ENCODE data around the gene MYO1A. TPM values are rescaled to one million over a fixed set of nuclear protein-coding genes. Genes with fewer than 3 reads are reported as not detected.

MYO1A gene
- total RNA-seq, 1 experiment from 2014 or later: 0.31 TPM

DNA sequence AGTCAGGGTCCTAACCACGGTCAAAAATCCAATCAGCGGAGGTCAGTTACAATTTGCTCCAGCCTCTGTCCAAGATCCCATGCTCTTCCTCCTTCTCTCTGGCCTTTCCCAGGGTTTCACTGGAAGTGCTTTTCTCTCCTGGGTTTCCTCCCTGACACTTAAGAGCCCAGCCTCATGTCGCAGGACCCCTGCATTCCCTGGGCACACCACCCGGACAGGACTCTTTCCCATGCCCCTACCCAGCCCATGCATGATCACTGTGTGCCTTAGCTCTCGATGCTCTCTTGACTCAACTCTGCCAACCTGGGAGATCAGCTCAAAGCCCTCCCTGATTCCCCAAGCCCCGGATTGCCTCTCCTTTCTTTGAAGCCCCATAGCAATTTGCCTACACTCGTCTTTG is 18.1 kb downstream of the MYO1A start:
- BruUV-seq (replicated peaks): no TSS peak
- TF ChIP-seq, protein P1, sequence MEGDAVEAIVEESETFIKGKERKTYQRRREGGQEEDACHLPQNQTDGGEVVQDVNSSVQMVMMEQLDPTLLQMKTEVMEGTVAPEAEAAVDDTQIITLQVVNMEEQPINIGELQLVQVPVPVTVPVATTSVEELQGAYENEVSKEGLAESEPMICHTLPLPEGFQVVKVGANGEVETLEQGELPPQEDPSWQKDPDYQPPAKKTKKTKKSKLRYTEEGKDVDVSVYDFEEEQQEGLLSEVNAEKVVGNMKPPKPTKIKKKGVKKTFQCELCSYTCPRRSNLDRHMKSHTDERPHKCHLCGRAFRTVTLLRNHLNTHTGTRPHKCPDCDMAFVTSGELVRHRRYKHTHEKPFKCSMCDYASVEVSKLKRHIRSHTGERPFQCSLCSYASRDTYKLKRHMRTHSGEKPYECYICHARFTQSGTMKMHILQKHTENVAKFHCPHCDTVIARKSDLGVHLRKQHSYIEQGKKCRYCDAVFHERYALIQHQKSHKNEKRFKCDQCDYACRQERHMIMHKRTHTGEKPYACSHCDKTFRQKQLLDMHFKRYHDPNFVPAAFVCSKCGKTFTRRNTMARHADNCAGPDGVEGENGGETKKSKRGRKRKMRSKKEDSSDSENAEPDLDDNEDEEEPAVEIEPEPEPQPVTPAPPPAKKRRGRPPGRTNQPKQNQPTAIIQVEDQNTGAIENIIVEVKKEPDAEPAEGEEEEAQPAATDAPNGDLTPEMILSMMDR (IDR thresholded peaks at IDR 0.05; ENCODE audit: unreplicated experiment): no peak
- peaks cover 7% of the 10 kb centered on the region for H3K4me1 Mint-ChIP-seq (ENCODE audit: low read depth, unreplicated experiment)
- H3K4me3 Mint-ChIP-seq (ENCODE audit: low read depth, unreplicated experiment): no peak overlapping the region
- H3K27ac Mint-ChIP-seq (ENCODE audit: unreplicated experiment): no peak overlapping the region
- peaks cover 59% of the 10 kb centered on the region for H3K27me3 Mint-ChIP-seq (ENCODE audit: unreplicated experiment)
- CTCF ChIA-PET: interaction anchor here (1.0 to 1.5 kb wide), 3 partner anchors 29 to 80 kb away, joined by 3 to 11 read pairs (median 4); partner anchors contain the start of gene STAT6
- no peaks in the 10 kb centered on the region for H3K36me3 Mint-ChIP-seq (ENCODE audit: insufficient read depth, unreplicated experiment)
- H3K9me3 Mint-ChIP-seq (ENCODE audit: low read depth, unreplicated experiment): no peaks in the 10 kb centered on the region
- DNase-seq: no peak
- intact Hi-C loops (cut with micrococcal nuclease; ENCODE audit: unreplicated experiment): no loop called here

GRCh38 chr12:57031138-57031725 is 18.7 kb downstream of the MYO1A start:
- Mint-ChIP-seq H3K4me3 (ENCODE audit: low read depth, unreplicated experiment) (no peak overlapping the region), H3K27me3 (ENCODE audit: unreplicated experiment) (peaks cover 59% of the 10 kb centered on the region), H3K36me3 (ENCODE audit: insufficient read depth, unreplicated experiment) (no peaks in the 10 kb centered on the region), H3K27ac (ENCODE audit: unreplicated experiment) (no peak overlapping the region), H3K4me1 (ENCODE audit: low read depth, unreplicated experiment) (peaks cover 7% of the 10 kb centered on the region), H3K9me3 (ENCODE audit: low read depth, unreplicated experiment) (no peaks in the 10 kb centered on the region)
- CTCF ChIA-PET: interaction anchor here (0.6 to 1.5 kb wide), 6 partner anchors 12 to 81 kb away, joined by 3 to 11 read pairs (median 4); partner anchors contain the start of gene STAT6
- TF ChIP-seq, protein P1 (IDR thresholded peaks at IDR 0.05; ENCODE audit: unreplicated experiment): no peak
- intact Hi-C loops (cut with micrococcal nuclease; ENCODE audit: unreplicated experiment): no loop called here
- no peak for DNase-seq
- no TSS peak for BruUV-seq (replicated peaks)

GRCh38 chr12:57029457-57029856 is 20.5 kb downstream of the MYO1A start:
- Mint-ChIP-seq H3K27me3 (ENCODE audit: unreplicated experiment) (peaks cover 61% of the 10 kb centered on the region), H3K36me3 (ENCODE audit: insufficient read depth, unreplicated experiment) (no peaks in the 10 kb centered on the region), H3K4me1 (ENCODE audit: low read depth, unreplicated experiment) (peaks cover 7% of the 10 kb centered on the region), H3K27ac (ENCODE audit: unreplicated experiment) (no peak overlapping the region), H3K9me3 (ENCODE audit: low read depth, unreplicated experiment) (no peaks in the 10 kb centered on the region), H3K4me3 (ENCODE audit: low read depth, unreplicated experiment) (no peak overlapping the region)
- no TSS peak for BruUV-seq (replicated peaks)
- no peak for DNase-seq
- TF ChIP-seq, protein P1 (IDR thresholded peaks at IDR 0.05; ENCODE audit: unreplicated experiment): no peak
- CTCF ChIA-PET: interaction anchor here (0.6 kb wide), 1 partner anchor 235 kb away, joined by 4 read pairs; no protein-coding TSS in a partner anchor
- intact Hi-C loops (cut with micrococcal nuclease; ENCODE audit: unreplicated experiment): no loop called here

GRCh38 chr12:57027805-57028153 is 22.1 kb downstream of the MYO1A start:
- Mint-ChIP-seq H3K27me3 (ENCODE audit: unreplicated experiment) (peaks cover 69% of the 10 kb centered on the region), H3K36me3 (ENCODE audit: insufficient read depth, unreplicated experiment) (no peaks in the 10 kb centered on the region), H3K4me1 (ENCODE audit: low read depth, unreplicated experiment) (peaks cover 7% of the 10 kb centered on the region), H3K27ac (ENCODE audit: unreplicated experiment) (no peak overlapping the region), H3K9me3 (ENCODE audit: low read depth, unreplicated experiment) (no peaks in the 10 kb centered on the region), H3K4me3 (ENCODE audit: low read depth, unreplicated experiment) (no peak overlapping the region)
- DNase-seq: no peak
- intact Hi-C loops (cut with micrococcal nuclease; ENCODE audit: unreplicated experiment): no loop called here
- TF ChIP-seq, protein P1 (IDR thresholded peaks at IDR 0.05; ENCODE audit: unreplicated experiment): no peak
- CTCF ChIA-PET: interaction anchor here (1.6 kb wide), 1 partner anchor 84 kb away, joined by 8 read pairs; no protein-coding TSS in a partner anchor
- no TSS peak for BruUV-seq (replicated peaks)
